ENCODE measurements around the gene MUTYH.

Gene MUTYH

GRCh38 chr1:45282351-45282750, 57.9 kb downstream of the MUTYH start:
- DNase-seq (ENCODE audit: extremely low read depth, low read depth) = no peak
- no peak for TF ChIP-seq CTCF (IDR thresholded peaks at IDR 0.05; ENCODE audit: low read depth, low read length)
